ENCODE measurements around the gene KNOP1. TPM values are rescaled to one million over a fixed set of nuclear protein-coding genes. Genes with fewer than 3 reads are reported as not detected.
A peak's percentile ranks its signal among the peaks of the same experiment; 100 is the strongest.
"Not testable (repeated sequence)": the region's sequence is repeated elsewhere in the genome, so short reads cannot be mapped to it uniquely, and the experiment has no call there.

KNOP1 gene
- total RNA-seq, 1 experiment from 2014 or later, result 60.4 TPM

DNA sequence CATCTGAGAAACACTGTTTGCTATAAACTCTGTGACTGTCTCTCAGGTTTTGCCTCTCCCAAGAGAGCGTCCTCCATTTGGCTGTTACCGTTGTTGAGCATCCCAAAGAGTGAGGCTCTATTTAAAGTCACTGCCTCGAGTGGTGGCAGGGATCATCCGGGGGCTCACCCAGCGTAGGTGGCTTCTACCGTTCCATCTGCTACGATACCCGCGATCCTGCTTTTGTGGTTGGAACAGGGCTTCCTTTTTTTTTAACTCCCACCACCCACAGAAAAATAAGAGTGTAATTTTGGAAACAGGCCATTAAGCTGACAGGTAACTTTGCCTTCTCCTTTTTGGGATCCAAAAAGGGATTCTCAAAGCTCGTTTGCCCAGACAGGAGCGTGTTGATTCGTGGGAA, 36.4 kb downstream of the KNOP1 start:
- no peak overlapping the region for H3K4me3 ChIP-seq
- no peaks in the 10 kb centered on the region for H3F3A ChIP-seq (ENCODE audit: insufficient read depth, low read depth)
- H3K36me3 ChIP-seq (ENCODE audit: low read depth), result no peaks in the 10 kb centered on the region
- CTCF ChIA-PET, result no interaction called here
- DNase-seq, result no peak
- no peak overlapping the region for H3K4me2 ChIP-seq
- no peaks in the 10 kb centered on the region for H3K79me2 ChIP-seq (ENCODE audit: low read depth)
- POLR2A ChIA-PET (ENCODE audit: unreplicated experiment), result no interaction called here
- intact Hi-C loops (cut with micrococcal nuclease; ENCODE audit: unreplicated experiment), result loop anchor here (5.0 kb wide), 1 partner anchor 74 kb away; no protein-coding TSS in a partner anchor
- no peak overlapping the region for H3K27ac ChIP-seq
- H3K9me3 ChIP-seq (ENCODE audit: insufficient read depth, low read depth), result peaks cover 4% of the 10 kb centered on the region; the same call in 1 of the 2 replicates
- H2AFZ ChIP-seq, result no peak overlapping the region
- no peaks in the 10 kb centered on the region for H3K9me2 ChIP-seq (ENCODE audit: insufficient read depth)
- TF ChIP-seq EZH2 (IDR thresholded peaks at IDR 0.05; ENCODE audit: low read depth), result no peak
- TF ChIP-seq, protein P1, sequence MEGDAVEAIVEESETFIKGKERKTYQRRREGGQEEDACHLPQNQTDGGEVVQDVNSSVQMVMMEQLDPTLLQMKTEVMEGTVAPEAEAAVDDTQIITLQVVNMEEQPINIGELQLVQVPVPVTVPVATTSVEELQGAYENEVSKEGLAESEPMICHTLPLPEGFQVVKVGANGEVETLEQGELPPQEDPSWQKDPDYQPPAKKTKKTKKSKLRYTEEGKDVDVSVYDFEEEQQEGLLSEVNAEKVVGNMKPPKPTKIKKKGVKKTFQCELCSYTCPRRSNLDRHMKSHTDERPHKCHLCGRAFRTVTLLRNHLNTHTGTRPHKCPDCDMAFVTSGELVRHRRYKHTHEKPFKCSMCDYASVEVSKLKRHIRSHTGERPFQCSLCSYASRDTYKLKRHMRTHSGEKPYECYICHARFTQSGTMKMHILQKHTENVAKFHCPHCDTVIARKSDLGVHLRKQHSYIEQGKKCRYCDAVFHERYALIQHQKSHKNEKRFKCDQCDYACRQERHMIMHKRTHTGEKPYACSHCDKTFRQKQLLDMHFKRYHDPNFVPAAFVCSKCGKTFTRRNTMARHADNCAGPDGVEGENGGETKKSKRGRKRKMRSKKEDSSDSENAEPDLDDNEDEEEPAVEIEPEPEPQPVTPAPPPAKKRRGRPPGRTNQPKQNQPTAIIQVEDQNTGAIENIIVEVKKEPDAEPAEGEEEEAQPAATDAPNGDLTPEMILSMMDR (conservative IDR thresholded peaks at IDR 0.05), result no peak
- BruUV-seq (replicated peaks), result no TSS peak
- no peaks in the 10 kb centered on the region for H4K20me1 ChIP-seq (ENCODE audit: insufficient read depth)
- H3K4me1 ChIP-seq (replicated peaks; ENCODE audit: insufficient read depth), result peaks cover 9% of the 10 kb centered on the region
- no peaks in the 10 kb centered on the region for H3K27me3 ChIP-seq (ENCODE audit: insufficient read depth, low read depth)

DNA sequence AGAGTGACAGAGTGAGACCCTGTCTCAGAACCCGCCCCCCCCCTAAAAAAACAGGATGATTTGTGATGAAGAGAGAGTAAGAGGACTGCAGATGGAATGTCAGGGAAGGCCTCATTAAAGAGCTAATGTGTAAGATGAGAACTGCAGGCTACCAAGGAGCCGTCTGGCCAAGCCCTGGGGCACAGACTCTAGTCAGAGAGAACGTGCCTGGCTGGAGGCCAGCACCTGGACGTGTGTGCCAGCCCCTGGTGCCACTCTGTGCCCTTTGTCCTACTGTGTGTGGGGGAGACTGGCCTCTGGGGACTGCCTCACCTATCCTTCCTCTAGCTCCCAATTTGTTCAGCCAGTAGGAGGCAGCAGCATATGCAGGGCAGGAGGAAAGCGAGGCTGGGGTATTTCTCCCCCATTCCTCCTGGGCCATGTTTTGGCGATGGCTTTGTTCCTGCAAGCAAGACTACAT, 37.1 kb downstream of the KNOP1 start:
- CTCF ChIA-PET, result interaction anchor here (0.6 to 0.8 kb wide), 2 partner anchors 15 to 203 kb away, joined by 4 to 13 read pairs; partner anchors contain the start of gene GPRC5B

DNA sequence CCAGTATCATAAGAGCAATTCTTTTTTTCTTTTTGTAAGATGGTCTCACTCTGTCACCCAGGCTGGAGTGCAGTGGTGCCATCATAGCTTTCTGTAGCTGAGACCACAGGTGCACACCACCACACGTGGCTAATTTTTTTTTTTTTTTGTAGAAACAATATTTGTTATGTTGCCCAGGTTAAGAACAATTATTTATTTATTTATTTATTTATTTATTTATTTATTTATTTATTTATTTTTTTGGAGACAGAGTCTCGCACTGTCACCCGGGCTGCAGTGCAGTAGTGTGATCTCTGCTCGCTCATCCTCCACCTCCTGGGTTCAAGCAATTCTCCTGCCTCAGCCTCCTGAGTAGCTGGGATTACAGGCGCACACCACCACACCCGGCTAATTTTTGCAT, 38.7 kb downstream of the KNOP1 start:
- H3K79me2 ChIP-seq (ENCODE audit: low read depth); H3K36me3 ChIP-seq (ENCODE audit: low read depth); H4K20me1 ChIP-seq (ENCODE audit: insufficient read depth); POLR2A ChIA-PET (ENCODE audit: unreplicated experiment); H2AFZ ChIP-seq; H3K4me2 ChIP-seq; BruUV-seq (replicated peaks); DNase-seq; H3K27ac ChIP-seq; CTCF ChIA-PET; H3K4me1 ChIP-seq (replicated peaks; ENCODE audit: insufficient read depth); H3K9me2 ChIP-seq (ENCODE audit: insufficient read depth); intact Hi-C loops (cut with micrococcal nuclease; ENCODE audit: unreplicated experiment); H3K27me3 ChIP-seq (ENCODE audit: insufficient read depth, low read depth); H3K9me3 ChIP-seq (ENCODE audit: insufficient read depth, low read depth); H3F3A ChIP-seq (ENCODE audit: insufficient read depth, low read depth); H3K4me3 ChIP-seq: not testable (repeated sequence)

More for the DNA sequence above, 37.1 kb downstream of the KNOP1 start:
- peaks cover 4% of the 10 kb centered on the region; the same call in 1 of the 2 replicates for H3K9me3 ChIP-seq (ENCODE audit: insufficient read depth, low read depth)
- intact Hi-C loops (cut with micrococcal nuclease; ENCODE audit: unreplicated experiment), result loop anchor here (5.0 kb wide), 1 partner anchor 74 kb away; no protein-coding TSS in a partner anchor
- H3K9me2 ChIP-seq (ENCODE audit: insufficient read depth), result no peaks in the 10 kb centered on the region
- H3K4me2 ChIP-seq, result no peak overlapping the region
- no peaks in the 10 kb centered on the region for H3F3A ChIP-seq (ENCODE audit: insufficient read depth, low read depth)
- no peaks in the 10 kb centered on the region for H3K79me2 ChIP-seq (ENCODE audit: low read depth)
- DNase-seq, result peak; percentile 48 to 70
- H3K36me3 ChIP-seq (ENCODE audit: low read depth), result no peaks in the 10 kb centered on the region
- H3K27ac ChIP-seq, result no peak overlapping the region
- H3K27me3 ChIP-seq (ENCODE audit: insufficient read depth, low read depth), result no peaks in the 10 kb centered on the region
- POLR2A ChIA-PET (ENCODE audit: unreplicated experiment), result interaction anchor here (0.6 to 1.0 kb wide), 3 partner anchors 19 to 195 kb away, joined by 3 to 36 read pairs (median 3); no protein-coding TSS in a partner anchor
- TF ChIP-seq, protein P1 (conservative IDR thresholded peaks at IDR 0.05), result 0 out of 2 replicates have a peak, but pooled peaks have one; percentile 23
- TF ChIP-seq EZH2 (IDR thresholded peaks at IDR 0.05; ENCODE audit: low read depth), result no peak
- H3K4me1 ChIP-seq (replicated peaks; ENCODE audit: insufficient read depth), result peaks cover 9% of the 10 kb centered on the region
- H2AFZ ChIP-seq, result no peak overlapping the region
- H3K4me3 ChIP-seq, result no peak overlapping the region
- no peaks in the 10 kb centered on the region for H4K20me1 ChIP-seq (ENCODE audit: insufficient read depth)
- no TSS peak for BruUV-seq (replicated peaks)

DNA sequence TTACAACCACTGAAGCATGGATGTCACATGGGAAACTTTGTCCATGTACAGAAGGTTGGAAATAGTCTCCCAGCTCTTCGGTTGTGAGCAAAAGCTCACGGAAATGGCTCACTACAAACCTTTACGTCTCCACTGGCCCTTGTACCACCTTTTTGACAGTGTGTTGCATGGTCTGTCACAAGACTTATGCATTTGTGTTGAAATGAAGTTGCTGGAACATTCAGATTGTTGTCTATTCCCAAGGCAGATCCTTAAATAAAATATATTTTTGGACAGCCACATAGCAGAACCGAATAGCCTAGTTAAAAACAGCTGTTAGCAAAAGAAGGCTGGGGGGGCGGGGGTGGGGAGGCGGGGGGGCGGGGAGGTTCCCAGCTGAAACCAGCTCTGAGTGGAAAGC, 39.2 kb downstream of the KNOP1 start:
- CTCF ChIA-PET, result no interaction called here
- intact Hi-C loops (cut with micrococcal nuclease; ENCODE audit: unreplicated experiment), result no loop called here
- H4K20me1 ChIP-seq (ENCODE audit: insufficient read depth), result no peaks in the 10 kb centered on the region

More for the DNA sequence above, 39.2 kb downstream of the KNOP1 start:
- Histone ChIP-seq H3K27me3 (ENCODE audit: insufficient read depth, low read depth) (no peaks in the 10 kb centered on the region), H3K79me2 (ENCODE audit: low read depth) (no peaks in the 10 kb centered on the region), H3K9me2 (ENCODE audit: insufficient read depth) (no peaks in the 10 kb centered on the region), H3K27ac (no peak overlapping the region), H3K36me3 (ENCODE audit: low read depth) (no peaks in the 10 kb centered on the region), H3K4me3 (no peak overlapping the region), H3F3A (ENCODE audit: insufficient read depth, low read depth) (no peaks in the 10 kb centered on the region), H2AFZ (no peak overlapping the region), H3K4me1 (replicated peaks; ENCODE audit: insufficient read depth) (peaks cover 9% of the 10 kb centered on the region), H3K9me3 (ENCODE audit: insufficient read depth, low read depth) (no peaks in the 10 kb centered on the region), H3K4me2 (no peak overlapping the region)
- TF ChIP-seq, protein P1 (conservative IDR thresholded peaks at IDR 0.05), result no peak
- no peak for TF ChIP-seq EZH2 (IDR thresholded peaks at IDR 0.05; ENCODE audit: low read depth)
- no TSS peak for BruUV-seq (replicated peaks)
- DNase-seq, result no peak
- POLR2A ChIA-PET (ENCODE audit: unreplicated experiment), result no interaction called here
